H9 (cell line): Measurements from ENCODE around the gene HSP90B1. TPM values are rescaled to one million over a fixed set of nuclear protein-coding genes. Genes with fewer than 3 reads are reported as not detected.

Experiments
- DNase-seq: peaks from one replicate; pipeline ENCODE4 v3.0.0-alpha.2; 2017
- H2AFZ ChIP-seq: one replicate; pipeline ENCODE4 v1.6.1; 2013; ENCODE audit warnings: mild to moderate bottlenecking, low read length, control low read depth, moderate library complexity
- H2AK5ac ChIP-seq: 2 replicates; pipeline ENCODE4 v1.6.1; 2013; ENCODE audit warnings: low read length, control low read depth, mixed read lengths; ENCODE audit not compliant: insufficient read length
- H2BK120ac ChIP-seq: one replicate; pipeline ENCODE4 v1.6.1; 2013; ENCODE audit warnings: low read depth, mild to moderate bottlenecking, low read length, control low read depth, inconsistent platforms; ENCODE audit not compliant: poor library complexity, severe bottlenecking
- H2BK12ac ChIP-seq: 2 replicates; pipeline ENCODE4 v1.6.1; 2013; ENCODE audit warnings: low read length, control low read depth, mixed read lengths, low read depth; ENCODE audit not compliant: insufficient read length
- H2BK15ac ChIP-seq: 2 replicates; pipeline ENCODE4 v1.6.1; 2013; ENCODE audit warnings: low read depth, low read length, control low read depth
- H2BK20ac ChIP-seq: one replicate; pipeline ENCODE4 v1.6.1; 2013; ENCODE audit warnings: low read depth, mild to moderate bottlenecking, low read length, control low read depth, inconsistent platforms; ENCODE audit not compliant: poor library complexity, severe bottlenecking
- H2BK5ac ChIP-seq: 2 replicates; pipeline ENCODE4 v1.6.1; 2013; ENCODE audit warnings: low read length, control low read depth, mixed read lengths; ENCODE audit not compliant: insufficient read length
- H3K14ac ChIP-seq: 2 replicates; pipeline ENCODE4 v1.6.1; 2013; ENCODE audit warnings: low read length, control low read depth; ENCODE audit not compliant: insufficient read depth
- H3K18ac ChIP-seq: 2 replicates; pipeline ENCODE4 v1.6.1; 2013; ENCODE audit warnings: low read depth, mild to moderate bottlenecking, mixed read lengths, low read length, control low read depth; ENCODE audit not compliant: insufficient read length
- H3K23ac ChIP-seq: 2 replicates; pipeline ENCODE4 v1.6.1; 2013; ENCODE audit warnings: low read length, control low read depth, mixed read lengths, low read depth; ENCODE audit not compliant: insufficient read length
- H3K23me2 ChIP-seq: 2 replicates; pipeline ENCODE4 v1.6.1; 2013; ENCODE audit warnings: low read depth, mild to moderate bottlenecking, mixed read lengths, low read length, control low read depth; ENCODE audit not compliant: insufficient read length, poor library complexity, severe bottlenecking
- H3K27ac ChIP-seq: 2 replicates; pipeline ENCODE4 v1.5.1; 2013; ENCODE audit warnings: low read length, control low read depth, mixed read lengths, low read depth; ENCODE audit not compliant: insufficient read length
- H3K27me3 ChIP-seq: 2 replicates; pipeline ENCODE4 v1.6.1; 2013; ENCODE audit warnings: low read length, control low read depth, inconsistent platforms; ENCODE audit not compliant: insufficient read depth
- H3K4ac ChIP-seq: 2 replicates; pipeline ENCODE4 v1.6.1; 2013; ENCODE audit warnings: low read depth, mild to moderate bottlenecking, control low read depth, inconsistent platforms, low read length, moderate library complexity
- H3K4me1 ChIP-seq: 2 replicates; pipeline ENCODE4 v1.6.1; 2013; ENCODE audit warnings: low read length, control low read depth, inconsistent platforms; ENCODE audit not compliant: insufficient read depth
- H3K4me2 ChIP-seq: 2 replicates; pipeline ENCODE4 v1.6.1; 2013; ENCODE audit warnings: low read length, control low read depth, mixed read lengths; ENCODE audit not compliant: insufficient read length, insufficient read depth
- H3K56ac ChIP-seq: 2 replicates; pipeline ENCODE4 v1.6.1; 2013; ENCODE audit warnings: low read depth, mild to moderate bottlenecking, mixed read lengths, low read length, control low read depth; ENCODE audit not compliant: insufficient read length
- H3K79me1 ChIP-seq: 2 replicates; pipeline ENCODE4 v1.6.1; 2013; ENCODE audit warnings: low read depth, mild to moderate bottlenecking, moderate library complexity, low read length, control low read depth, inconsistent platforms; ENCODE audit not compliant: insufficient read depth, poor library complexity, severe bottlenecking
- H3K79me2 ChIP-seq: 2 replicates; pipeline ENCODE4 v1.6.1; 2013; ENCODE audit warnings: low read length, control low read depth, inconsistent platforms; ENCODE audit not compliant: insufficient read depth
- H3K9ac ChIP-seq: 2 replicates; pipeline ENCODE4 v1.6.1; 2013; ENCODE audit warnings: low read length, control low read depth, mixed read lengths; ENCODE audit not compliant: insufficient read length; ENCODE audit errors: extremely low read depth
- H3K9me3 ChIP-seq: one replicate; pipeline ENCODE4 v1.6.1; 2013; ENCODE audit warnings: low read depth, low read length, inconsistent platforms; ENCODE audit not compliant: control insufficient read depth
- H3T11ph ChIP-seq: one replicate; pipeline ENCODE4 v1.6.1; 2013; ENCODE audit warnings: mild to moderate bottlenecking, low read length, control low read depth, inconsistent platforms
- H4K20me1 ChIP-seq: one replicate; pipeline ENCODE4 v1.6.1; 2013; ENCODE audit not compliant: control insufficient read depth, insufficient read length, insufficient read depth
- H4K5ac ChIP-seq: 2 replicates; pipeline ENCODE4 v1.6.1; 2013; ENCODE audit warnings: low read depth, mild to moderate bottlenecking, mixed read lengths, low read length, control low read depth; ENCODE audit not compliant: insufficient read length
- H4K8ac ChIP-seq: replicated peaks from 2 replicates; pipeline ENCODE4 v1.6.1; 2013; ENCODE audit warnings: low read length, control low read depth, mixed read lengths, low read depth; ENCODE audit not compliant: insufficient read length
- H4K91ac ChIP-seq: 2 replicates; pipeline ENCODE4 v1.6.1; 2013; ENCODE audit warnings: low read depth, mild to moderate bottlenecking, moderate library complexity, mixed read lengths, low read length, control low read depth; ENCODE audit not compliant: insufficient read length
- H3K27ac Mint-ChIP-seq, 3 experiments: 2 replicates in 2 of 3; 3 replicates in 1 of 3; pipeline ENCODE4 v1.8.0; 2020 to 2021; ENCODE audit warnings: mixed read lengths in 3 of 3, mild to moderate bottlenecking in 1 of 3, moderate library complexity in 1 of 3
- H3K27me3 Mint-ChIP-seq: 2 replicates; pipeline ENCODE4 v1.8.0; 2021; ENCODE audit warnings: low read depth, mild to moderate bottlenecking, moderate library complexity, mixed read lengths
- H3K36me3 Mint-ChIP-seq, 3 experiments: 2 replicates in 2 of 3; 3 replicates in 1 of 3; pipeline ENCODE4 v1.8.0; 2020 to 2021; ENCODE audit warnings: low read depth in 3 of 3, mixed read lengths in 3 of 3; ENCODE audit not compliant: insufficient read depth in 1 of 3
- H3K4me1 Mint-ChIP-seq, 2 experiments: 2 replicates each; pipeline ENCODE4 v1.8.0; 2020; ENCODE audit warnings: mixed read lengths in 2 of 2
- H3K4me3 Mint-ChIP-seq, 2 experiments: 2 replicates in 1 of 2; 3 replicates in 1 of 2; pipeline ENCODE4 v1.8.0; 2020 to 2021; ENCODE audit warnings: mild to moderate bottlenecking in 2 of 2, mixed read lengths in 2 of 2, moderate library complexity in 1 of 2
- H3K9me3 Mint-ChIP-seq, 2 experiments: 2 replicates in 1 of 2; 3 replicates in 1 of 2; pipeline ENCODE4 v1.8.0; 2020; ENCODE audit warnings: mild to moderate bottlenecking in 2 of 2, mixed read lengths in 2 of 2, moderate library complexity in 1 of 2
- CTCF ChIP-seq: fragments of 200-600 bp; sonication (generic); conservative IDR thresholded peaks from 3 replicates; pipeline ENCODE4 v1.8.0; 2021; ENCODE audit warnings: antibody characterized with exemption, mild to moderate bottlenecking
- WGBS: extraction: QIAGEN DNeasy Blood & Tissue Kit; methylation state at CpG from one replicate; pipeline ENCODE4 v1.1.7; 2013; ENCODE audit warnings: missing lambda C conversion rate, low lambda C conversion rate, mixed read lengths; ENCODE audit not compliant: insufficient read length; ENCODE audit errors: extremely low coverage; 5-methylcytosine and 5-hydroxymethylcytosine counted together
- total RNA-seq: library from RNA; stranded (reverse); gene quantifications from 2 replicates; pipeline ENCODE4 v1.2.1, GENCODE V29; 2021

The HSP90B1 gene
- total RNA-seq, 1 experiment from 2014 or later: 737 TPM

- Histone ChIP-seq H2BK15ac (no peak overlapping the region), H2BK5ac (no peak overlapping the region), H3K27ac (no peak overlapping the region), H3K56ac (no peak overlapping the region), H3K23me2 (no peaks in the 10 kb centered on the region), H2BK12ac (no peak overlapping the region), H3K9me3 (no peaks in the 10 kb centered on the region), H3K9ac (no peak overlapping the region), H3K4me2 (no peak overlapping the region), H4K20me1 (no peaks in the 10 kb centered on the region), H3K4ac (no peak overlapping the region), H3K79me1 (no peaks in the 10 kb centered on the region), H3K14ac (no peak overlapping the region), H2BK20ac (no peak overlapping the region), H3K79me2 (no peaks in the 10 kb centered on the region), H4K5ac (no peak overlapping the region), H3K23ac (no peak overlapping the region), H3T11ph (no peak overlapping the region), H2AFZ (no peak overlapping the region), H3K27me3 (no peaks in the 10 kb centered on the region), H2BK120ac (no peak overlapping the region), H4K8ac (no peak overlapping the region), H4K91ac (no peak overlapping the region), H2AK5ac (no peak overlapping the region), H3K18ac (no peak overlapping the region), H3K4me1 (no peaks in the 10 kb centered on the region)
- Mint-ChIP-seq H3K4me3 (no peak overlapping the region), H3K9me3 (no peaks in the 10 kb centered on the region), H3K27ac (no peak overlapping the region), H3K4me1 (0 out of 4 replicates have a peak, but pooled peaks cover 0 to 2% of the 10 kb centered on the region in 2 experiments), H3K27me3 (no peaks in the 10 kb centered on the region; the same call in none of the 2 replicates), H3K36me3 (no peaks in the 10 kb centered on the region)
- no CpG with 5 or more reads among the region's 1 CpG for WGBS
- no peak for TF ChIP-seq CTCF
- no peak for DNase-seq
These were observed 42.5 kb upstream of the HSP90B1 start for GRCh38 chr12:103887738-103888137.
